ENCODE data around the gene PTPRM.

GRCh38 chr18:7601936-7602335 lies 34.8 kb downstream of the PTPRM start:
- no peak for TF ChIP-seq CTCF (IDR thresholded peaks at IDR 0.05; ENCODE audit: low read depth, low read length, poor library complexity, severe bottlenecking)
- no peak for TF ChIP-seq EZH2phosphoT487 (IDR thresholded peaks at IDR 0.05; ENCODE audit: borderline replicate concordance, low read length)
